ENCODE results near the gene YEATS4.

Gene YEATS4

DNA sequence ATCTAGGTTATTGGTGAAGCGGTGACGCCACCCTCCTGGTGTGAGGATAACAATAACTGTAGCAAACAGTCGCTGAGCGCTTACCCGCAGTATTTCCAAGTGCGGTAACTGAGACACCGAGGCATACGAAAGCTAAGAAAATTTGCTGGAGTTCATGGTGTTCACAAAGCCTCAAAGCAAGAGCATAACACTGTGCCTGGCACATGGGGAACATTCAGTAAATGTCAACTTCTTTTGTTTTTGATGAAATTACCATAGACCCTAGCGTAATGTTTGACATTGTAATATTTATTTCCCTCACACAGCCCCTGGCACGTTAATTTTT is 767 bp downstream of the YEATS4 start:
- Mint-ChIP-seq H3K36me3 (ENCODE audit: low read depth) (peaks cover 11% of the 10 kb centered on the region), H3K4me1 (peaks cover 18% of the 10 kb centered on the region), H3K9me3 (no peaks in the 10 kb centered on the region), H3K27ac (peak overlapping the region; percentile 75 to 94 (median 93)), H3K4me3 (peak overlapping the region; percentile 86 to 96 (median 93)), H3K27me3 (ENCODE audit: low read depth) (no peaks in the 10 kb centered on the region)
- TF ChIP-seq, protein P1, sequence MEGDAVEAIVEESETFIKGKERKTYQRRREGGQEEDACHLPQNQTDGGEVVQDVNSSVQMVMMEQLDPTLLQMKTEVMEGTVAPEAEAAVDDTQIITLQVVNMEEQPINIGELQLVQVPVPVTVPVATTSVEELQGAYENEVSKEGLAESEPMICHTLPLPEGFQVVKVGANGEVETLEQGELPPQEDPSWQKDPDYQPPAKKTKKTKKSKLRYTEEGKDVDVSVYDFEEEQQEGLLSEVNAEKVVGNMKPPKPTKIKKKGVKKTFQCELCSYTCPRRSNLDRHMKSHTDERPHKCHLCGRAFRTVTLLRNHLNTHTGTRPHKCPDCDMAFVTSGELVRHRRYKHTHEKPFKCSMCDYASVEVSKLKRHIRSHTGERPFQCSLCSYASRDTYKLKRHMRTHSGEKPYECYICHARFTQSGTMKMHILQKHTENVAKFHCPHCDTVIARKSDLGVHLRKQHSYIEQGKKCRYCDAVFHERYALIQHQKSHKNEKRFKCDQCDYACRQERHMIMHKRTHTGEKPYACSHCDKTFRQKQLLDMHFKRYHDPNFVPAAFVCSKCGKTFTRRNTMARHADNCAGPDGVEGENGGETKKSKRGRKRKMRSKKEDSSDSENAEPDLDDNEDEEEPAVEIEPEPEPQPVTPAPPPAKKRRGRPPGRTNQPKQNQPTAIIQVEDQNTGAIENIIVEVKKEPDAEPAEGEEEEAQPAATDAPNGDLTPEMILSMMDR (IDR thresholded peaks at IDR 0.05; ENCODE audit: unreplicated experiment in 3 of 3), result no peak

GRCh38 chr12:69366796-69367195 is 7.3 kb downstream of the YEATS4 start:
- Mint-ChIP-seq H3K27me3 (ENCODE audit: low read depth) (no peaks in the 10 kb centered on the region), H3K9me3 (peaks cover 2% of the 10 kb centered on the region), H3K27ac (no peak overlapping the region)

GRCh38 chr12:69368171-69368570 is 8.6 kb downstream of the YEATS4 start:
- Mint-ChIP-seq H3K4me1 (no peaks in the 10 kb centered on the region), H3K4me3 (no peak overlapping the region), H3K9me3 (peaks cover 8% of the 10 kb centered on the region), H3K27me3 (ENCODE audit: low read depth) (no peaks in the 10 kb centered on the region), H3K27ac (no peak overlapping the region), H3K36me3 (ENCODE audit: low read depth) (peaks cover 67% of the 10 kb centered on the region)
- TF ChIP-seq, protein P1 (IDR thresholded peaks at IDR 0.05; ENCODE audit: unreplicated experiment in 3 of 3), result no peak

More at GRCh38 chr12:69366796-69367195, 7.3 kb downstream of the YEATS4 start:
- Mint-ChIP-seq H3K4me1 (no peaks in the 10 kb centered on the region), H3K36me3 (ENCODE audit: low read depth) (peaks cover 53% of the 10 kb centered on the region), H3K4me3 (no peak overlapping the region)
- TF ChIP-seq, protein P1 (IDR thresholded peaks at IDR 0.05; ENCODE audit: unreplicated experiment in 3 of 3), result no peak

DNA sequence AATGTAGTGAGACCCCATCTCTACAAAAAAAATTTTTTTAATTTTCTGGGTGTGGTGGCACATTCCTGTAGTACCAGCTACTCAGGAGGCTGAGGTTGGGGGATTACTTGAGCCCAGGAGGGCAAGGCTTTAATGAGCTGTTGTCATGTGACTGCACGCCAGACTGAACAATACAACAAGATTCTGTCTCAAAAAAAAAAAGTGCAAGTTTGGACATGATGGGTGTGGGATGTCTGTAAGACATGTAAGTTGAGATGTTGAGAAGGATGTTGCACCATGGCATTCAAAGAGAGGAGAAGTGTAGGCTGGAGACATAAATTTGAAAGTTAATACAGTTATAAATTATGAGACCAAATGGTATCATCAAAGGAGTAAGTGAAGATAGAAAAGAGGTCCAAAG is 23.5 kb downstream of the YEATS4 start:
- Mint-ChIP-seq H3K27ac (no peak overlapping the region), H3K4me1 (no peaks in the 10 kb centered on the region), H3K9me3 (peaks cover 1% of the 10 kb centered on the region), H3K27me3 (ENCODE audit: low read depth) (no peaks in the 10 kb centered on the region), H3K36me3 (ENCODE audit: low read depth) (peaks cover 44% of the 10 kb centered on the region), H3K4me3 (no peak overlapping the region)
- TF ChIP-seq, protein P1 (IDR thresholded peaks at IDR 0.05; ENCODE audit: unreplicated experiment in 3 of 3), result no peak

- TF ChIP-seq, protein P1 (IDR thresholded peaks at IDR 0.05; ENCODE audit: unreplicated experiment in 3 of 3), result no peak
- H3K4me3 Mint-ChIP-seq, result no peak overlapping the region
- no peaks in the 10 kb centered on the region for H3K4me1 Mint-ChIP-seq
- no peaks in the 10 kb centered on the region for H3K27me3 Mint-ChIP-seq (ENCODE audit: low read depth)
- H3K27ac Mint-ChIP-seq, result no peak overlapping the region
- H3K36me3 Mint-ChIP-seq (ENCODE audit: low read depth), result peaks cover 27% of the 10 kb centered on the region
- H3K9me3 Mint-ChIP-seq, result no peaks in the 10 kb centered on the region
Measured at GRCh38 chr12:69385038-69385437, 25.5 kb downstream of the YEATS4 start.

DNA sequence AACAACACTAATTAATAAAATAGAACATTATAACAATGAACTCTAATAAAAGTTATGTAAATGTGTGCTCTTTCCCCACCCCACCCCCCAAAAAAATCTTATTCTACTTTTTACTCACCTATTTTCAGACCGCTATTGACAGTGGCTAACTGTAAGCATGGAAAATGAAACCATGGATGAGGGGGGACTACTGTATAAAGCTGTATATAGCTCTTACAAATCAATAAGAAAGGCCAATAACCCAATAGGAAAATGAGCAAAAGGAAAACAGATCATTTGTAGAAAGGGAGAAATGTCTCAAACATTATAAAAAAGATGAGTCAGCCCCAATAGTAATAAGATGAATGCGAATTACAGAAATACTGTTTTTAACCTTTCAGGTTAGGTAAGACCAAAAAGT is 27.4 kb downstream of the YEATS4 start:
- Mint-ChIP-seq H3K27ac (no peak overlapping the region), H3K27me3 (ENCODE audit: low read depth) (no peaks in the 10 kb centered on the region)

More for the DNA sequence above, 27.4 kb downstream of the YEATS4 start:
- Mint-ChIP-seq H3K4me3 (no peak overlapping the region), H3K4me1 (no peaks in the 10 kb centered on the region), H3K9me3 (no peaks in the 10 kb centered on the region), H3K36me3 (ENCODE audit: low read depth) (peaks cover 18% of the 10 kb centered on the region)
- TF ChIP-seq, protein P1 (IDR thresholded peaks at IDR 0.05; ENCODE audit: unreplicated experiment in 3 of 3), result no peak
